SK-N-SH (cell line): ENCODE results near the gene TMEM44. TPM values are rescaled to one million over a fixed set of nuclear protein-coding genes. Genes with fewer than 3 reads are reported as not detected.
A peak's percentile ranks its signal among the peaks of the same experiment; 100 is the strongest.

Experiments used
- CTCF ChIA-PET: fragments of 300-600, 350-600 bp; formaldehyde crosslinking; extraction: SDS; loops from one replicate; lab custom pipeline; 2021; lab: Yijun Ruan, JAX
- POLR2A ChIA-PET: fragments of 350-600 bp; sonication (Branson Sonifier 250); formaldehyde crosslinking; extraction: SDS; loops from one replicate; lab custom pipeline; 2020; ENCODE audit warnings: antibody characterized with exemption, inconsistent platforms; lab: Yijun Ruan, JAX
- DNase-seq: peaks from one replicate; pipeline ENCODE4 v3.0.0; 2012
- H2AFZ ChIP-seq: fragments of 200-600 bp; sonication (generic); 2 replicates; pipeline ENCODE4 v1.8.1; 2016; ENCODE audit warnings: antibody characterized with exemption, mild to moderate bottlenecking, low read depth
- H3F3A ChIP-seq: fragments of 200-600 bp; sonication (generic); replicated peaks from 2 replicates; pipeline ENCODE3; 2016; ENCODE audit warnings: antibody characterized with exemption, mild to moderate bottlenecking; ENCODE audit not compliant: insufficient read depth
- H3K27ac ChIP-seq, 2 experiments: fragments of 200-500 bp in 1 of 2; fragments of 200-600 bp in 1 of 2; sonication (Bioruptor generic) in 1 of 2; sonication (generic), shearing (Covaris generic) in 1 of 2; 2 replicates each; pipeline versions ENCODE4 v1.5.1 to v1.6.1; 2014 to 2016; ENCODE audit warnings: low read depth in 2 of 2, inconsistent platforms in 1 of 2, low read length in 1 of 2, mild to moderate bottlenecking in 1 of 2, mixed read lengths in 1 of 2
- H3K27me3 ChIP-seq: fragments of 200-600 bp; sonication (generic), shearing (Covaris generic); 2 replicates; pipeline ENCODE4 v1.6.1; 2016; ENCODE audit warnings: mixed run types; ENCODE audit not compliant: insufficient read depth
- H3K36me3 ChIP-seq, 2 experiments: fragments of 200-500 bp in 1 of 2; fragments of 200-600 bp in 1 of 2; sonication (Bioruptor generic) in 1 of 2; sonication (generic) in 1 of 2; replicated peaks in 1 of 2; 2 replicates each; pipeline versions ENCODE3 to v1.5.1; 2014 to 2016; ENCODE audit warnings: low read length in 1 of 2, mild to moderate bottlenecking in 1 of 2; ENCODE audit not compliant: insufficient read depth in 2 of 2, control insufficient read depth in 1 of 2
- H3K4me1 ChIP-seq, 2 experiments: fragments of 200-500 bp in 1 of 2; fragments of 200-600 bp in 1 of 2; sonication (Bioruptor generic) in 1 of 2; sonication (generic), shearing (Covaris generic) in 1 of 2; 2 replicates each; pipeline versions ENCODE4 v1.5.1 to v1.6.1; 2014 to 2016; ENCODE audit warnings: low read depth in 1 of 2, low read length in 1 of 2, mixed run types in 1 of 2; ENCODE audit not compliant: insufficient read depth in 2 of 2, control insufficient read depth in 1 of 2
- H3K4me2 ChIP-seq: fragments of 200-600 bp; sonication (generic), shearing (Covaris generic); 2 replicates; pipeline ENCODE4 v1.6.1; 2017; ENCODE audit warnings: mixed run types
- H3K4me3 ChIP-seq, 2 experiments: fragments of 200-500 bp in 1 of 2; fragments of 200-600 bp in 1 of 2; sonication (Bioruptor generic) in 1 of 2; sonication (generic), shearing (Covaris generic) in 1 of 2; 2 replicates each; pipeline versions ENCODE4 v1.5.1 to v1.8.1; 2014 to 2016; ENCODE audit warnings: low read depth in 2 of 2, inconsistent platforms in 1 of 2, low read length in 1 of 2, mild to moderate bottlenecking in 1 of 2, mixed read lengths in 1 of 2, moderate library complexity in 1 of 2
- H3K79me2 ChIP-seq: fragments of 200-600 bp; sonication (generic); 2 replicates; pipeline ENCODE4 v1.8.1; 2017; ENCODE audit warnings: mild to moderate bottlenecking; ENCODE audit not compliant: insufficient read depth
- H3K9ac ChIP-seq: fragments of 200-600 bp; sonication (generic); 2 replicates; pipeline ENCODE4 v1.6.1; 2017; ENCODE audit warnings: mixed run types
- H3K9me2 ChIP-seq: fragments of 200-600 bp; sonication (generic); 2 replicates; pipeline ENCODE4 v1.6.1; 2017; ENCODE audit warnings: mixed run types
- H3K9me3 ChIP-seq: fragments of 200-600 bp; sonication (generic); 2 replicates; pipeline ENCODE4 v1.6.1; 2017; ENCODE audit warnings: mixed run types, mild to moderate bottlenecking, moderate library complexity
- H4K20me1 ChIP-seq: fragments of 200-600 bp; sonication (generic); 2 replicates; pipeline ENCODE4 v1.6.1; 2017; ENCODE audit warnings: mild to moderate bottlenecking, mixed run types; ENCODE audit not compliant: insufficient read depth
- CHD2 ChIP-seq: fragments of 150-350 bp; IDR thresholded peaks from 2 replicates; pipeline ENCODE4 v1.6.1; 2018; ENCODE audit warnings: low read length; ENCODE audit not compliant: partially characterized antibody
- ELF1 ChIP-seq: IDR thresholded peaks from 2 replicates; pipeline ENCODE4 v1.4.0; 2012
- EP300 ChIP-seq, 2 experiments: IDR thresholded peaks; 2 replicates each; pipeline versions ENCODE4 v1.4.0 to v1.6.1; 2012; ENCODE audit warnings: borderline replicate concordance in 1 of 2, low read depth in 1 of 2, low read length in 1 of 2
- FOSL2 ChIP-seq: IDR thresholded peaks from 2 replicates; pipeline ENCODE4 v1.4.0; 2012; ENCODE audit warnings: low read depth, mild to moderate bottlenecking, moderate library complexity, borderline replicate concordance
- FOXJ3 ChIP-seq: sonication (generic); formaldehyde crosslinking; IDR thresholded peaks from 2 replicates; pipeline ENCODE4 v1.5.1; 2020; ENCODE audit warnings: mild to moderate bottlenecking, missing genetic modification reagents
- FOXM1 ChIP-seq: IDR thresholded peaks from 2 replicates; pipeline ENCODE4 v1.4.0; 2012; ENCODE audit warnings: low read depth, mild to moderate bottlenecking
- IRF3 ChIP-seq: fragments of 150-350 bp; IDR thresholded peaks from 2 replicates; pipeline ENCODE4 v1.6.1; 2016; ENCODE audit warnings: mild to moderate bottlenecking, low read depth, low read length
- JUND ChIP-seq: IDR thresholded peaks from 2 replicates; pipeline ENCODE4 v1.4.0; 2012
- MAX ChIP-seq: IDR thresholded peaks from 2 replicates; pipeline ENCODE4 v1.4.0; 2012; ENCODE audit warnings: low read depth
- MEF2A ChIP-seq: IDR thresholded peaks from 2 replicates; pipeline ENCODE4 v1.4.0; 2012; ENCODE audit warnings: low read depth, borderline replicate concordance
- NFIC ChIP-seq: IDR thresholded peaks from 2 replicates; pipeline ENCODE4 v1.4.0; 2012; ENCODE audit warnings: borderline replicate concordance
- PBX3 ChIP-seq: IDR thresholded peaks from 2 replicates; pipeline ENCODE4; 2012
- POLR2AphosphoS5 ChIP-seq: IDR thresholded peaks from 2 replicates; pipeline ENCODE4 v1.6.1; 2012; ENCODE audit warnings: low read depth, low read length
- RAD21 ChIP-seq: IDR thresholded peaks from 2 replicates; pipeline ENCODE4 v1.6.1; 2012; ENCODE audit warnings: mild to moderate bottlenecking, low read length
- RXRA ChIP-seq: IDR thresholded peaks from 2 replicates; pipeline ENCODE4 v1.4.0; 2012; ENCODE audit warnings: low read depth, mild to moderate bottlenecking, borderline replicate concordance
- SIN3A ChIP-seq: IDR thresholded peaks from 2 replicates; pipeline ENCODE4 v1.6.1; 2012; ENCODE audit warnings: low read depth, mild to moderate bottlenecking, low read length, moderate library complexity, borderline replicate concordance
- SMC3 ChIP-seq: IDR thresholded peaks from 2 replicates; pipeline ENCODE4 v1.6.1; 2012; ENCODE audit warnings: low read depth, low read length, improper control_type of control experiment
- TCF12 ChIP-seq: IDR thresholded peaks from 2 replicates; pipeline ENCODE4 v1.4.0; 2012
- TEAD4 ChIP-seq: IDR thresholded peaks from 2 replicates; pipeline ENCODE4 v1.4.0; 2012; ENCODE audit warnings: mild to moderate bottlenecking, borderline replicate concordance; ENCODE audit not compliant: insufficient read depth
- YY1 ChIP-seq: IDR thresholded peaks from 2 replicates; pipeline ENCODE4 v1.4.0; 2012; ENCODE audit warnings: low read depth, mild to moderate bottlenecking
- WGBS: methylation state at CpG from one replicate; pipeline ENCODE4 v1.1.6; 2017; ENCODE audit warnings: low lambda C conversion rate; 5-methylcytosine and 5-hydroxymethylcytosine counted together
- polyA plus RNA-seq, 3 experiments: library from polyadenylated mRNA; depleted of rRNA; stranded (reverse); fragments of >200 nt; gene quantifications; 2 replicates each; pipeline ENCODE4 v1.2.3, GENCODE V29; 2012
- TF ChIP-seq, protein P1 (sequence below): IDR thresholded peaks from 2 replicates; pipeline ENCODE4 v1.4.0; 2012; ENCODE audit warnings: low read depth, borderline replicate concordance

The TMEM44 gene
- polyA plus RNA-seq, 1 of the 3 experiments (the other 2 are of a cell fraction) = 22.6 TPM

DNA sequence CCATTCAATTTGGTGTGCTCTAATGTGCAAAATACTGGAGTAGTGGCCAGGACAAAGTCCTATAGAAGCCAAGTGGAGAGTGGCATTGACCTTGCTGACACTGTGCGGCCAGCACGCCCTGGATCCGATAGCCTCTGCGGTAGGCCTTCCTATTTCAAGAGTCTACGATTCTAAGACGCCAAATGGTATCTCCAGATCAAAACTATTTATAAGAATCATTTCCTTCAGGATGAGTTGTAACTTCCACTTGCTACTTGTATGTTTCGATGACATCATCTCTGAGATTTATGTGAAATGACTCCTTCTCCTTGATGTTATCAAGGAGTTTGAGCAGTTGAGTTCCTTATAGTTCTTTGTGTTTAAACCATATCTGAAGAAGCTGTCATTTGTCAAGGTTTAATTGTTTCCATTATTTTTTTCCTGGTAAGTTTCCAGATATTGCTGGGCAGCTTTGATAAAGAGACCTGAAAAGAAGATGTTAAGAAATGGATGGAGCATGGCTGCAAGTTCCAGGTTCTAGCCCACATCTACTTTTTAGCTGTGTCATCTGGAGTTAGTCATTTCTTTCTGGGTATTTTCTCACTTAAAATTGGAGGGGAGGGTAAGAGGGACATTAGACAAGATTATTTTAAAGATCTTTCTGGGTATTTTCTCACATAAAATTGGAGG is 71.8 kb downstream of the TMEM44 start:
- 27% methylated on average over 7 of the region's 7 CpGs for WGBS
- Histone ChIP-seq H3K4me1 (peaks cover 0 to 28% of the 10 kb centered on the region in 2 experiments; a peak in 2 of 4 replicates), H4K20me1 (no peaks in the 10 kb centered on the region), H3F3A (peaks cover 40% of the 10 kb centered on the region), H3K79me2 (no peaks in the 10 kb centered on the region), H3K4me3 (no peak overlapping the region), H3K27me3 (no peaks in the 10 kb centered on the region), H3K9me3 (no peaks in the 10 kb centered on the region), H3K9me2 (no peaks in the 10 kb centered on the region), H3K27ac (peak overlapping the region; percentile 18 to 96; a peak in 3 of 4 replicates), H2AFZ (no peak overlapping the region; the same call in 1 of the 2 replicates), H3K36me3 (no peaks in the 10 kb centered on the region), H3K9ac (peak overlapping the region; percentile 57), H3K4me2 (peak overlapping the region; percentile 61; the same call in 1 of the 2 replicates)
- CTCF ChIA-PET = no interaction called here
- DNase-seq = no peak
- peak; percentile 96 for TF ChIP-seq MEF2A
- peak; percentile 42 to 100; a peak in 2 of 4 replicates for TF ChIP-seq EP300 (IDR thresholded peaks at IDR 0.05; ENCODE audit: borderline replicate concordance in 1 of 2, low read depth in 1 of 2, low read length in 1 of 2)
- peak; percentile 96 for TF ChIP-seq FOXM1
- TF ChIP-seq, protein P1, sequence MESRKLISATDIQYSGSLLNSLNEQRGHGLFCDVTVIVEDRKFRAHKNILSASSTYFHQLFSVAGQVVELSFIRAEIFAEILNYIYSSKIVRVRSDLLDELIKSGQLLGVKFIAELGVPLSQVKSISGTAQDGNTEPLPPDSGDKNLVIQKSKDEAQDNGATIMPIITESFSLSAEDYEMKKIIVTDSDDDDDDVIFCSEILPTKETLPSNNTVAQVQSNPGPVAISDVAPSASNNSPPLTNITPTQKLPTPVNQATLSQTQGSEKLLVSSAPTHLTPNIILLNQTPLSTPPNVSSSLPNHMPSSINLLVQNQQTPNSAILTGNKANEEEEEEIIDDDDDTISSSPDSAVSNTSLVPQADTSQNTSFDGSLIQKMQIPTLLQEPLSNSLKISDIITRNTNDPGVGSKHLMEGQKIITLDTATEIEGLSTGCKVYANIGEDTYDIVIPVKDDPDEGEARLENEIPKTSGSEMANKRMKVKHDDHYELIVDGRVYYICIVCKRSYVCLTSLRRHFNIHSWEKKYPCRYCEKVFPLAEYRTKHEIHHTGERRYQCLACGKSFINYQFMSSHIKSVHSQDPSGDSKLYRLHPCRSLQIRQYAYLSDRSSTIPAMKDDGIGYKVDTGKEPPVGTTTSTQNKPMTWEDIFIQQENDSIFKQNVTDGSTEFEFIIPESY = peak; percentile 89; the same call in 1 of the 2 replicates
- peak; percentile 99 for TF ChIP-seq PBX3
- TF ChIP-seq ELF1 = peak; percentile 48; the same call in 1 of the 2 replicates
- TF ChIP-seq POLR2AphosphoS5 = peak; percentile 92
- TF ChIP-seq TEAD4 = peak; percentile 98
- TF ChIP-seq MAX = peak; percentile 72
- no peak for TF ChIP-seq SMC3
- peak; percentile 93 for TF ChIP-seq RXRA
- peak; percentile 95 for TF ChIP-seq NFIC
- peak; percentile 75; the same call in 1 of the 2 replicates for TF ChIP-seq SIN3A
- peak; percentile 100 for TF ChIP-seq JUND
- peak; percentile 92 for TF ChIP-seq FOSL2
- no peak for TF ChIP-seq CHD2
- TF ChIP-seq FOXJ3 (CRISPR knock-in tag) = no peak
- peak; percentile 99 for TF ChIP-seq TCF12
- no peak; the same call in 1 of the 2 replicates for TF ChIP-seq YY1
- no peak for TF ChIP-seq RAD21
- TF ChIP-seq IRF3 = no peak
- POLR2A ChIA-PET = no interaction called here
